ENCODE results near the gene ANKS1A. TPM values are rescaled to one million over a fixed set of nuclear protein-coding genes. Genes with fewer than 3 reads are reported as not detected.
A peak's percentile ranks its signal among the peaks of the same experiment; 100 is the strongest.

The ANKS1A gene
- total RNA-seq, 1 experiment from 2014 or later = 14.0 TPM

- H3K4me1 Mint-ChIP-seq (ENCODE audit: insufficient read depth, unreplicated experiment) = peaks cover 29% of the 10 kb centered on the region
- TF ChIP-seq CTCF (IDR thresholded peaks at IDR 0.05; ENCODE audit: unreplicated experiment) = no peak
- ChIA-PET POLR2A (interaction anchor here (0.6 to 1.2 kb wide), 5 partner anchors 10 to 544 kb away, joined by 3 read pairs; partner anchors contain the start of gene ZNF76), CTCF (no interaction called here)
- no peak for DNase-seq (ENCODE audit: unreplicated experiment)
- no peaks in the 10 kb centered on the region for H3K9me3 Mint-ChIP-seq (ENCODE audit: unreplicated experiment)
- intact Hi-C loops (cut with micrococcal nuclease) = no loop called here
- peaks cover 5% of the 10 kb centered on the region for H3K36me3 Mint-ChIP-seq (ENCODE audit: insufficient read depth, unreplicated experiment)
- H3K27me3 Mint-ChIP-seq (ENCODE audit: insufficient read depth, unreplicated experiment) = no peaks in the 10 kb centered on the region
- no peak overlapping the region for H3K4me3 Mint-ChIP-seq (ENCODE audit: unreplicated experiment)
- H3K27ac Mint-ChIP-seq (ENCODE audit: low read depth, unreplicated experiment) = peak overlapping the region; percentile 89
- TSS peak; percentile 63 for BruUV-seq (replicated peaks)
These were observed 136.5 kb downstream of the ANKS1A start for GRCh38 chr6:35025232-35026188.

- POLR2A ChIA-PET = interaction anchor here (0.6 to 1.2 kb wide), 8 partner anchors 12 to 545 kb away, joined by 3 to 5 read pairs (median 3); partner anchors contain the start of gene ZNF76
- no peak for TF ChIP-seq CTCF (IDR thresholded peaks at IDR 0.05; ENCODE audit: unreplicated experiment)
- CTCF ChIA-PET = no interaction called here
- intact Hi-C loops (cut with micrococcal nuclease) = no loop called here
- Mint-ChIP-seq H3K27ac (ENCODE audit: low read depth, unreplicated experiment) (peak overlapping the region; percentile 89), H3K4me3 (ENCODE audit: unreplicated experiment) (no peak overlapping the region), H3K9me3 (ENCODE audit: unreplicated experiment) (no peaks in the 10 kb centered on the region), H3K36me3 (ENCODE audit: insufficient read depth, unreplicated experiment) (peaks cover 2% of the 10 kb centered on the region), H3K27me3 (ENCODE audit: insufficient read depth, unreplicated experiment) (no peaks in the 10 kb centered on the region), H3K4me1 (ENCODE audit: insufficient read depth, unreplicated experiment) (peaks cover 29% of the 10 kb centered on the region)
- BruUV-seq (replicated peaks) = no TSS peak
- peak; percentile 74 for DNase-seq (ENCODE audit: unreplicated experiment)
These were observed 137.6 kb downstream of the ANKS1A start for GRCh38 chr6:35026434-35027222.

- H3K4me1 Mint-ChIP-seq (ENCODE audit: insufficient read depth, unreplicated experiment) = peaks cover 29% of the 10 kb centered on the region
- BruUV-seq (replicated peaks) = no TSS peak
These were observed 138.8 kb downstream of the ANKS1A start for GRCh38 chr6:35027807-35028206.

More at GRCh38 chr6:35027807-35028206, 138.8 kb downstream of the ANKS1A start:
- Mint-ChIP-seq H3K27me3 (ENCODE audit: insufficient read depth, unreplicated experiment) (no peaks in the 10 kb centered on the region), H3K36me3 (ENCODE audit: insufficient read depth, unreplicated experiment) (no peaks in the 10 kb centered on the region), H3K9me3 (ENCODE audit: unreplicated experiment) (no peaks in the 10 kb centered on the region), H3K4me3 (ENCODE audit: unreplicated experiment) (no peak overlapping the region), H3K27ac (ENCODE audit: low read depth, unreplicated experiment) (no peak overlapping the region)
- POLR2A ChIA-PET = no interaction called here
- TF ChIP-seq CTCF (IDR thresholded peaks at IDR 0.05; ENCODE audit: unreplicated experiment) = no peak
- intact Hi-C loops (cut with micrococcal nuclease) = no loop called here
- CTCF ChIA-PET = interaction anchor here (0.5 kb wide), 1 partner anchor 23 kb away, joined by 3 read pairs; no protein-coding TSS in a partner anchor
- DNase-seq (ENCODE audit: unreplicated experiment) = no peak

Measured in MCF 10A (cell line).